MV-4-11 (cell line): ENCODE data around the gene HACD1.

Source experiments
- DNase-seq: peaks from one replicate; lab custom pipeline; 2025; lab: John Stamatoyannopoulos, UW

HACD1 gene

DNA sequence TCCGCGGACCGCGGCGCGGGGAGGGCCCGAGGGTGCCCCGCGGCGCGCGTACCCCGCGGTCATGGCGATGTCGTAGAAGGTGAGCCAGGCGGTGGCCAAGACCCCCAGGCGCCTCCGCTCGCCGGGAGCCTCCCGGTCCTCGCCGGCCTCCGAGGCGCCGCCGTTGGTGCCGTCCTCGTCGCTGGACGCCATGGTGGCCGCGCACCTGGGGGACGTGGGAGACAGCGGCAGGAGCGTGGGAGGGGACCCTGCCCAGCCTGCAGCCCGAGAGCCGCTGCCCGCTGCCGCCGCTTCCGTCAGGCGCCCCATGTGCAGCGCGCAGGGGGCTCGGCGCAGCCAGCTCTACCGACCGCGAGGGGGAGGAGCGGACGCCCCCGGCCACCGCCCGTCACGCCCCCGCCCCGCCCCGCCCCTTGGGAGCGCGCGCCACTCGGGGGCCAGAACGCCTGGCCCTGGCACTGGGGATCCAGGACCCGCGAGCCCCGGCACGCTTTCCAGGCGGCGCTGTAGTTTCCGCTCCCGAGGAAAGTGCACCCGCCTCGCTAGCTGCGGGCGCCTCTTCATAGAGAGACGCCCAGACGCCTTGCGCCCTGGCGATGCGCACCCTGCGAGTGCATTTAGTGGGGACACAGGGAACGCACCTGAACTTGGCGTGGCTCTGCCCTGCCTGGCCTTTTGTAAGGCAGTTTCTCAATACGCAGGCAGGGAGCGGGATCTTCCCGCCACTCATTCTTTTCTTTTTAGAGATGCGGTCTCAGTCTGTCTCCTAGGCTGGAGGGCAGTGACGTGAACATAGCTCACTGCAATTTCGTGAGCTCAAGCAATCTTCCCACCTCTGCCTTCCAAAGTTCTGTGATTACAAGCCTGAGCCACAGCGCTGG, at the start of gene HACD1:
Gene HACD1, minus strand, starts transcription at position 344 of the 881 bp plus-strand sequence. Its CDS starts 35 bp downstream, at position 309.
- DNase-seq = peak; percentile 55

GRCh38 chr10:17665747-17666146, 48.6 kb upstream of the HACD1 start:
- DNase-seq = no peak

- no peak for DNase-seq
These were observed 46.3 kb upstream of the HACD1 start for GRCh38 chr10:17663450-17663849.

DNA sequence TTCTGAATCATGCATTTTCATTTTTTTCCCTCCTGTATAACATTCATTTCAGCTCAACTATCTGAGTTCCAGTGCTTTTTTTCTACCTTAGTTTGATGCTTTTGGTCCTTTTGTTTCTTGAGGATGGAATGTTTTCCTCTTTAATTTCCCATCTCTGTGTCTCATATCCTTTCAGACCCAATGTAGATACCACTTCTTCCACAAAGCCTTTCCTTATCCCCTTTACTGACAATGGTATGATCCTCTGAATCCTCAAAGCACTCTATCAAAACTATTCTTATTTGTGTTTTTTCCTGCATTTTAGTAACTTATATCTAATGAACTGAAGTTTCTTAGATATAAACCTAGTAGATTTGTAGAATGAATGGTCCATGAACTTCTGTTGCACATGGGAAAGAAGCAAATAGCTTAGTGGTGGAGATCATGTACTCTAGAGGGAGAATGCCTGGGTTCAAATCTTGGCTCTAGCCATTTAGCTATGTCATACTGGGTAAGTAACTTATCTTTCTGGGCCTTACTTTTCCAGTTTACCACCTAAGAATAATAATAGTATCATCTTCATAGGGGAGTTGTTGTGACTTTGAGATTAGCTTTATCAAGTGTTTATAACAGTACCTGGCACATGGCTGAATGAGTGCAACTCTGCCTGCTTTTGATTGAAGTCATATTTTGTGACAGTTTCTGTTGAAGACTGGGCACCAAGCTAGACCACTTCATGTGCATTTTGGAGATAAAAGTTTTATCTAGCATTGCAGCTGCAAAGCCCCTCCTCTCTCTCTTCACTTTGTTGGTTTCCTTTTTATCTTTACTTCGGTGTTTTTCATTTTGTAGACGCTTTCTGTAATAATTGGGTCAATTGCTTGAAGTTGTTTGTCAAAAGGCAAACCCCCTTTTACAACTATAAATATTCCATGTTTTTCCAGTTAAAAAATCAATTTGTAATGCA, 45.3 kb upstream of the HACD1 start:
- DNase-seq = no peak

DNA sequence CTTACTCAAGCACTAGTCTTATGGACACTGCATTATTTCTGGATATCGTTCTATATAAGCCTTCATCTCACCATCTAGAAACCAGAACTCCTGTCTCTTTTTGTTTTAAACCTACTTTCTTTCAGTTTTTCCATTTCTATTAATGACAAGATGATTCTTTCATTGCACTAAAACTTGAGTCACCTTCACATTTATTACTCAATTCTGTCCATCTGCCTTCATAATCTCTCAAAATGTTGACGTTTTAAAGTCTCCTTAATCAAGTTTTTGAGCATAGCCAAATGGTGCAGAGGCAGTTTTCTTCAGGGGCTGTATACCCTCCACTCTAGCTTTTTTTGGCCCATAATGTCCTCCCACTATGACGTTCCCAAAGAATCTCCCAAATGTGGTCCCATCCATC, 44.3 kb upstream of the HACD1 start:
- DNase-seq = no peak

GRCh38 chr10:17660921-17661320, 43.7 kb upstream of the HACD1 start:
- DNase-seq = no peak

DNA sequence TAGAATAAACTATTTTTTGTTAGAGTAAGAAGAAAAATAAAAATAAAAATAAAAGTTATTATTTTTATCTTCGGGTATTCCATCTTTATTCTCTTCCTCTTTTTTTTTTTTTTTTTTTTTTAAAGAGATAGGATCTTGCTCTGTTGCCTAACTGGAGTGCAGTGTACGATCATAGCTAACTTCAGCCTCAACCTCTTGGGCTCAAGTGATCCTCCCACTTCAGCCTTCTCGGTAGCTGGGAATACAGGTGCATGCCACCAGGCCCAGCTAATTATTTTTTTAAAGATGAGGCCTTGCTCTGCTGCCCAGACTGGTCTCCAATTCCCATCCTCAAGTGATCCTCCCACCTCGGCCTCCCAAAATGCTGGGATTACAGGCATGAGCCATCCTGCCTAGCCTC, 42.2 kb upstream of the HACD1 start:
- no peak for DNase-seq

DNA sequence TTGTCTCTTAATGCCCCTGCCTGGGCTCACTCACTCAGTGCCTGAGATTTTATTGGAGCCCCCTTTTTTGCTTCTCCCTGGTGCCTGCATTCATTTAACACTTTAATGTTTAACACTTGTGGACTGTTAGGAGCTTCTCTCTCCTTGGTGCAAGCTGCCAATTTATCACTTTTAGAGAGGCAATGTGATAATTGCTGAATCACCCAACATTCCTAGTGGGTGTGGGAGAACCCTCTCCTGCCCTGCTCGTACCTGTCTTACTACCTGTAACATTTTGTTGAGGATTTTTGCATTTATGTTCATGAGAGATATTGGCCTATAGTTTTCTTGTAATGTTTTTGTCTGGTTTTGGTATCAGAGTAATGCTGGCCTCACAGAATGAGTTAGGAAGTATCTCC, 39.9 kb upstream of the HACD1 start:
- no peak for DNase-seq

DNA sequence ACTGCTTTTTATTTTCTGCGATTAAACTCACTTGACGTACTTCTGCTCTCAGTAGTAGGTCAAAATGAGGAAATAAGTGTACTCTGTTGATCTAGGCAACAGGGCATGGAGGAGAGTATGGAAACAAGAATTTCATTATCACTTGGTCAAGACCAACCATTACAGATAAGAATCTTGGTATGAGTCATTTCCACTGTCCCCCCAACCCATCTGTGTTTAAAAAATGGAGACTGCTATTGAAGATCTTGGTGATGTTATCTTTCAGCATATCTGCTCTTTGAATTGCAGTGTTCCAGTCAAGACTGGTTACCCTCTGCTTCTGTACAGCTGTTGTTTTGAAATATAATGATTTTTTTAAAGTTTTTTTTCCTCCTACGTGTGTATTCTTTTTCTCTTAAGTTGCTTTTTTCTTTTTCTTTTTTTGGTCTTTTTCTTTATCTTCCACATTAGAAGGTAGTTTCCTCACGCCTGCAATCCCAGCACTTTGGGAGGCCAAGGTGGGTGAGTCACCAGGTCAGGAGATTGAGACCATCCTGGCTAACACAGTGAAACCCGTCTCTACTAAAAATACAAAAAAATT, 38.5 kb upstream of the HACD1 start:
- peak; percentile 14 for DNase-seq

DNA sequence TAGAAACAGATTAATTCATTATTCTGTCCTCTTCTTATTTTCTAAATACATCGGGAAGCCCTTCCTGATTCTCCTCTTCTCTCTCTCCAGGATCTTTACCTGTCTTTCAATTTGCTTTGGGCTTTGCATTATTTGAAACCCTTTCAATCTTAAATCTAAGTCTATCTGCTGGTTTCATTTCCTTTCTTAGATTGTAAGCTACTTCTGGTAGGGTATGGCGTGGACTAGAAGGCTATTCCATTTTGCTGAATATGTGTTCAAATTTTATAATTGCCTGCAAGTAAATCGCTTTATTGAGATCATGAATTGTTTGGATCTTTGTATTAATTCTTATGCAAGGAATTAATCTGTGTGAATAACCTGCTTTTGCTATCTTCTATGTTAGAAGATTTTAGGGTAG, 37.8 kb upstream of the HACD1 start:
- peak; percentile 5 for DNase-seq

DNA sequence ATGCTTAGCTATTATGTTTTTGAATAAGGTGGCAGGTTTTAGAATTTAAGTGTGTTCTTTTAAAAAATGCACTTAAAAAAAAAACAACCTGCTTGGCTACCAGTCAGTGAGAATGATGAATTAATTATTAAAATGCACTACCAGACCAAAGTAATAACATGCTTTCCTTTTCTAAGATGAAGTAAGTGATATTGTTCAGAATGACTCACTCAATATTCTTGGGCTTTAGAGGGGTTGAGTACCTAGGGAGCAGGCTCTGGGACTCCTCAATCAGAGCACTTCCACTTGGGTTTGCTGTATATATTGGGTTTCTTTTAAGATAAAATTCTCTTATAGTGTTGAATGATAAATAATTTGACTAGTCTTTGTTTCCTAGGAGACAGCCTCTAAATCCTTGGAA, 35.4 kb upstream of the HACD1 start:
- no peak for DNase-seq

DNA sequence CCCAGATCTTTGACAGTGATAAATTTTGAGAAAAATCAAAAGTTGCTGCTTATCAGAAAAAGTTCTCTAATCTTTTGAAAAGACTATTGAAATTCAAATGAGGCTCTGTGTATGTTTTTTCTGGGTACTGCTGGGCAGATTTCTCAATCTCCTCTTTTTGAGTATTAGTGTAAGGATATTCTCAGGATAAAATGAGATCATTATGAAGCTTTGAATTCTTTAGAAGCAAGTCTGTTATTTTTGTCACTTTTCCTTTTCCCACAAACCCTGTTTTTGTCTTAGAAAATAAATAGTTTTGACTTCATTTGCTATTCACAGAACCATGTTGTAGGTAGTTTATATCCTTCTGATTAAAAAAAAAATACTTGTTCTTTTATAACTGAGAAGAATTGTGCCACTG, 34.7 kb upstream of the HACD1 start:
- DNase-seq = no peak

- DNase-seq = no peak
These were observed 33.2 kb upstream of the HACD1 start for GRCh38 chr10:17650416-17650815.

DNA sequence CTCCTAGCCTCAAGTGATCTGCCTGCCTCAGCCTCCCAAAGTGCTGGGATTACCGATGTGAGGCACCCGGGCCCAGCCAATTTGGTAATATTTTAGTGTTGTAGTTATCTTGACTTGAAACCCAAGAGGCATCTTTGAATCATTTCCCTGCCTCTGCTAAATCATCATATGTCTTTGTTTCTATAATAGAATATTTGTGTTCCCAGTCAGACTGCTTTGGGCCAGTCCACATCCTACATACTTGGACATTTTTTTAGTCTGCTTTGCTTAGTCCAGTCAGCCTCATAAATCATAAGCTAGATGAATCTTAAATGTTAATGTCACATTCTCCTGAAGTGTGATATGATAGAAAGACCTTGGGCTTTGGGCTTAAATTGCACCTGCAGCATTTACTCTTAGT, 32.7 kb upstream of the HACD1 start:
- no peak for DNase-seq

DNA sequence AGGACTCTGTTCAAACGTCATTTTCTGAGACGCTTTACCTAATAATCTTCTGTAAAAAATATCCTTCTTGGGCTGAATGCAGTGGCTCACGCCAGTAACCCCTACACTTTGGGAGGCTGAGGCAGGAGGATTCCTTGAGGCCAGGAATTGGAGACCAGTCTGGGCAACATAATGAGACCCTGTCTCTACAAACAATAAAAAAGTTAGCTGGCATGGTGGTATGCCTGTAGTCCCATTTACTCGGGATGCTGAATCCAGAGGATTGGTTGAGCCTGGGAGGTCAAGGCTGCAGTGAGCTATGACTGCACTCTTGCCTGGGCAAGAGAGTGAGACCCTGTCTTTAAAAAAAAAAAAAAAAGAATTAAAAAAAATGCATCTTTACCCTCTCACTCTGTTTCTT, 31.9 kb upstream of the HACD1 start:
- DNase-seq = no peak

DNA sequence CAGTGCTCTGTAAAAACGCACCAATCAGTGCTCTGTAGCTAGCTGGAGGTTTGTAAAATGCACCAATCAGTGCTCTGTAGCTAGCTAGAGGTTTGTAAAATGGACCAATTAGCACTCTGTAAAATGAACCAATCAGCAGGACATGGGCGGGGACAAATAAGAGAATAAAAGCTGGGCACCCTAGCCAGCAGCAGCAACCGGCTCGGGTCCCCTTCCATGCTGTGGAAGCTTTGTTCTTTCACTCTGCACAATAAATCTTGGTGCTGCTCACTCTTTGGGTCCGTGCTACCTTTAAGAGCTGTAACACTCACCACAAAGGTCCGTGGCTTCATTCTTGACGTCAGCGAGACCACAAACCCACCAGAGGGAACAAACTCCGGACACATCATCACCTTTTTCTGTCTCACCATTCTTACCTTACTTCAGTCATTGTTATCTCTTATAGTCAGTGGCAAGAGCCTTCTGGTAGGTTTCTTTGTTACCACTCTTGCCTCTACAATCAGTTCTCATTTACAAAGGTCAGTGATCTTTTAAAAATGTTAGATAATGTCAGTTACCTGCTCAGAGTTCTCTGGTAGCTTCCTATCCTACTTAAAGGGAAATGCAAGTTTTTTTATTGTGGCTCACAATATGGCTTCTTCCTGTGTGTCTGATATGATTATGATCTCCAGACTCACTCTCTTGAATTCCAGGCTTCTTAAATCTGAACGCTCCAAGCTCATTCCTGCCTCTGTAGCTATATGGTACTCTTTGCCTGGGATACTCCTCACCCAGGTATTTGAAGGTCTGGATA, 31.3 kb upstream of the HACD1 start:
- no peak for DNase-seq

GRCh38 chr10:17647326-17647725, 30.2 kb upstream of the HACD1 start:
- DNase-seq = peak; percentile 60

- DNase-seq = no peak
These were observed 28.6 kb upstream of the HACD1 start for GRCh38 chr10:17645621-17646345.

GRCh38 chr10:17644485-17644943, 27.3 kb upstream of the HACD1 start:
- no peak for DNase-seq

- DNase-seq = peak; percentile 90
These were observed 26.7 kb upstream of the HACD1 start, which contains the start of gene STAM for GRCh38 chr10:17643755-17644484. Gene STAM (plus strand): TSS chr10:17644151. CDS start chr10:17644340, 189 bp downstream.
